MM.1S (cell line): ENCODE results near the gene SEC61G.

Experiments used
- DNase-seq: peaks from one replicate; pipeline ENCODE4 v3.0.0-alpha.2; 2015
- H2AFZ ChIP-seq: fragments of 300-600 bp; sonication (generic); 2 replicates; pipeline ENCODE4 v1.6.0; 2016; ENCODE audit warnings: antibody characterized with exemption, low read length
- H3F3A ChIP-seq: fragments of 300-600 bp; sonication (generic); 2 replicates; pipeline ENCODE4 v1.6.1; 2016; ENCODE audit warnings: mild to moderate bottlenecking, antibody characterized with exemption, low read length, moderate library complexity, mixed read lengths; ENCODE audit not compliant: insufficient read depth
- H3K27ac ChIP-seq: fragments of 300-600 bp; sonication (generic); 2 replicates; pipeline ENCODE4 v1.5.1; 2016; ENCODE audit warnings: mild to moderate bottlenecking, low read length
- H3K27me3 ChIP-seq: fragments of 300-600 bp; sonication (generic); replicated peaks from 2 replicates; pipeline ENCODE4 v1.6.0; 2016; ENCODE audit warnings: low read length; ENCODE audit not compliant: insufficient read depth
- H3K36me3 ChIP-seq: fragments of 300-600 bp; sonication (generic); replicated peaks from 2 replicates; pipeline ENCODE4 v1.6.1; 2016; ENCODE audit warnings: mild to moderate bottlenecking, low read length, mixed read lengths; ENCODE audit not compliant: insufficient read depth
- H3K4me1 ChIP-seq: fragments of 300-600 bp; sonication (generic); 2 replicates; pipeline ENCODE4 v1.6.1; 2016; ENCODE audit warnings: low read length, mixed read lengths
- H3K4me2 ChIP-seq: fragments of 300-600 bp; sonication (generic); 2 replicates; pipeline ENCODE4 v1.6.0; 2016; ENCODE audit warnings: low read depth, low read length
- H3K4me3 ChIP-seq: fragments of 300-600 bp; sonication (generic); 2 replicates; pipeline ENCODE4 v1.5.1; 2016; ENCODE audit warnings: low read length, mixed read lengths
- H3K79me2 ChIP-seq: fragments of 300-600 bp; sonication (generic); 2 replicates; pipeline ENCODE4 v1.6.1; 2016; ENCODE audit warnings: mixed run types, low read length, mixed read lengths
- H3K9ac ChIP-seq: fragments of 300-600 bp; sonication (generic); 2 replicates; pipeline ENCODE4 v1.6.1; 2016; ENCODE audit warnings: low read length, mixed read lengths
- H3K9me2 ChIP-seq: fragments of 300-600 bp; sonication (generic); replicated peaks from 2 replicates; pipeline ENCODE4 v1.6.1; 2016; ENCODE audit warnings: mild to moderate bottlenecking, low read length, mixed read lengths; ENCODE audit not compliant: insufficient read depth
- H3K9me3 ChIP-seq: fragments of 300-600 bp; sonication (generic); replicated peaks from 2 replicates; pipeline ENCODE4 v1.6.1; 2016; ENCODE audit warnings: mild to moderate bottlenecking, low read length, mixed read lengths; ENCODE audit not compliant: insufficient read depth
- H4K20me1 ChIP-seq: fragments of 300-600 bp; sonication (generic); 2 replicates; pipeline ENCODE4 v1.6.1; 2016; ENCODE audit warnings: mild to moderate bottlenecking, low read length, moderate library complexity, mixed read lengths; ENCODE audit not compliant: insufficient read depth
- CTCF ChIP-seq: fragments of 300-600 bp; sonication (generic); IDR thresholded peaks from 2 replicates; pipeline ENCODE4 v1.5.1; 2016; ENCODE audit warnings: antibody characterized with exemption, low read length, mixed read lengths
- EZH2 ChIP-seq: fragments of 300-600 bp; sonication (generic); optimal IDR thresholded peaks from 2 replicates; pipeline ENCODE3; 2017; ENCODE audit warnings: low read depth, mild to moderate bottlenecking, antibody characterized with exemption, low read length, mixed read lengths
- EZH2phosphoT487 ChIP-seq: fragments of 300-600 bp; sonication (generic); IDR thresholded peaks from 2 replicates; pipeline ENCODE4 v1.6.1; 2018; ENCODE audit warnings: antibody characterized with exemption, low read length

Gene SEC61G

GRCh38 chr7:54749200-54749599 is 9.8 kb downstream of the SEC61G start:
- Histone ChIP-seq H3K9ac (no peak overlapping the region), H3K9me2 (no peaks in the 10 kb centered on the region), H3K27ac (no peak overlapping the region), H3K9me3 (no peaks in the 10 kb centered on the region), H3K79me2 (peaks cover 35% of the 10 kb centered on the region), H3K36me3 (peaks cover 46% of the 10 kb centered on the region; the same call in 1 of the 2 replicates), H3K4me1 (peaks cover 2% of the 10 kb centered on the region; the same call in 1 of the 2 replicates), H3F3A (peaks cover 5% of the 10 kb centered on the region; the same call in 1 of the 2 replicates), H3K4me2 (no peak overlapping the region), H3K4me3 (no peak overlapping the region), H4K20me1 (no peaks in the 10 kb centered on the region), H3K27me3 (no peaks in the 10 kb centered on the region), H2AFZ (no peak overlapping the region)
- TF ChIP-seq EZH2 (no peak), CTCF (no peak), EZH2phosphoT487 (no peak)
- DNase-seq, result no peak

- TF ChIP-seq EZH2 (no peak), EZH2phosphoT487 (no peak), CTCF (no peak)
- H3K36me3 ChIP-seq, result peaks cover 35% of the 10 kb centered on the region; the same call in 1 of the 2 replicates
Measured at GRCh38 chr7:54747234-54747633, 11.8 kb downstream of the SEC61G start.

GRCh38 chr7:54743580-54743979 is 15.4 kb downstream of the SEC61G start:
- Histone ChIP-seq H3K79me2 (no peaks in the 10 kb centered on the region), H3K27me3 (no peaks in the 10 kb centered on the region), H3K36me3 (peaks cover 10% of the 10 kb centered on the region; the same call in 1 of the 2 replicates), H3K4me2 (no peak overlapping the region), H3K9me2 (no peaks in the 10 kb centered on the region), H2AFZ (no peak overlapping the region), H3K9me3 (no peaks in the 10 kb centered on the region), H3K27ac (no peak overlapping the region), H3K4me1 (peaks cover 9% of the 10 kb centered on the region; the same call in 1 of the 2 replicates), H3K4me3 (no peak overlapping the region), H4K20me1 (no peaks in the 10 kb centered on the region), H3K9ac (no peak overlapping the region), H3F3A (peaks cover 6% of the 10 kb centered on the region; the same call in 1 of the 2 replicates)
- TF ChIP-seq CTCF, result no peak
- no peak for TF ChIP-seq EZH2
- TF ChIP-seq EZH2phosphoT487, result no peak
- peak; percentile 19 for DNase-seq

More at GRCh38 chr7:54747234-54747633, 11.8 kb downstream of the SEC61G start:
- peaks cover 6% of the 10 kb centered on the region; the same call in 1 of the 2 replicates for H3F3A ChIP-seq
- H2AFZ ChIP-seq, result no peak overlapping the region
- H3K9ac ChIP-seq, result no peak overlapping the region
- no peaks in the 10 kb centered on the region for H4K20me1 ChIP-seq
- H3K9me2 ChIP-seq, result no peaks in the 10 kb centered on the region
- H3K27me3 ChIP-seq, result no peaks in the 10 kb centered on the region
- H3K27ac ChIP-seq, result no peak overlapping the region
- peaks cover 18% of the 10 kb centered on the region; the same call in 1 of the 2 replicates for H3K79me2 ChIP-seq
- no peak for DNase-seq
- peaks cover 9% of the 10 kb centered on the region; the same call in 1 of the 2 replicates for H3K4me1 ChIP-seq
- no peak overlapping the region for H3K4me2 ChIP-seq
- H3K9me3 ChIP-seq, result no peaks in the 10 kb centered on the region
- H3K4me3 ChIP-seq, result no peak overlapping the region
